HL-60 (cell line): Measurements from ENCODE around the gene PLCB1.

Source experiments
- DNase-seq, 2 experiments: peaks; one replicate each; pipeline ENCODE4 v3.0.0-alpha.2; 2010 to 2020; ENCODE audit warnings: low read depth in 1 of 2, low spot score in 1 of 2
- H3K27ac ChIP-seq: fragments of 250-450 bp; sonication (Bioruptor Pico); replicated peaks from 2 replicates; pipeline ENCODE4 v1.5.1; 2020; ENCODE audit warnings: mild to moderate bottlenecking, moderate library complexity
- H3K27me3 ChIP-seq: fragments of 250-450 bp; sonication (Bioruptor Pico); 2 replicates; pipeline ENCODE4 v1.5.1; 2021; ENCODE audit warnings: mild to moderate bottlenecking, moderate library complexity; ENCODE audit not compliant: insufficient read depth, poor library complexity, severe bottlenecking
- H3K4me3 ChIP-seq: replicated peaks from 2 replicates; pipeline ENCODE4 v1.5.1; 2011; ENCODE audit warnings: mild to moderate bottlenecking, control low read depth, low read length; ENCODE audit not compliant: insufficient read depth
- GABPA ChIP-seq: IDR thresholded peaks from 2 replicates; pipeline ENCODE4 v1.6.1; 2012; ENCODE audit warnings: low read depth
- POLR2AphosphoS5 ChIP-seq: IDR thresholded peaks from 2 replicates; pipeline ENCODE4 v1.6.1; 2012; ENCODE audit warnings: low read depth
- SPI1 ChIP-seq: IDR thresholded peaks from 2 replicates; pipeline ENCODE4 v1.6.1; 2012; ENCODE audit warnings: low read depth, mild to moderate bottlenecking, borderline replicate concordance
- TF ChIP-seq, protein P1 (sequence below): IDR thresholded peaks from one replicate; pipeline ENCODE4 v1.5.1; 2011; ENCODE audit warnings: low read length, control low read depth, inconsistent platforms; ENCODE audit not compliant: insufficient read depth
- TF ChIP-seq, protein P2 (sequence below): IDR thresholded peaks from 2 replicates; pipeline ENCODE4 v1.6.1; 2012; ENCODE audit warnings: low read depth; ENCODE audit not compliant: insufficient replicate concordance

The PLCB1 gene

DNA sequence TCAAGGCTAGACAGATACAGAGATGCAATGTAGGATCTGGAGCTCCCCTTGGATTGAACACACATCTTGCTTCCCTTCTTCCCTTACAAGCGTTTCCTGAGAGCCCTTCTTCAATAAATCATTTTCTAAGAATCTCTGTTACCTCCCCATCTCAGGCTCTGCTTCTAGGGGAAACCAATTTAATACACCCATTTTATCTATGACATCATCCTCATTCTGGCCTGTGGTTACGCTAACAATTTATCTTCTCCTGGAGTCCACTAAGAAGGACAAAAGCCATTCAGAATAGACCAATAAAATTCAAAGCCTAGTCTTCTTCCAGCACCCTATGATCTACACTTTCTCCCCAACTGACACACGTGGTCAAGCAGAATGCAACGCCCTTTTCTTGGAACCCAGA, 390.1 kb downstream of the PLCB1 start:
- DNase-seq, result no peak
- H3K27ac ChIP-seq, result no peak overlapping the region
- H3K4me3 ChIP-seq, result no peak overlapping the region
- TF ChIP-seq GABPA (no peak), POLR2AphosphoS5 (no peak), SPI1 (no peak)
- TF ChIP-seq, protein P1, sequence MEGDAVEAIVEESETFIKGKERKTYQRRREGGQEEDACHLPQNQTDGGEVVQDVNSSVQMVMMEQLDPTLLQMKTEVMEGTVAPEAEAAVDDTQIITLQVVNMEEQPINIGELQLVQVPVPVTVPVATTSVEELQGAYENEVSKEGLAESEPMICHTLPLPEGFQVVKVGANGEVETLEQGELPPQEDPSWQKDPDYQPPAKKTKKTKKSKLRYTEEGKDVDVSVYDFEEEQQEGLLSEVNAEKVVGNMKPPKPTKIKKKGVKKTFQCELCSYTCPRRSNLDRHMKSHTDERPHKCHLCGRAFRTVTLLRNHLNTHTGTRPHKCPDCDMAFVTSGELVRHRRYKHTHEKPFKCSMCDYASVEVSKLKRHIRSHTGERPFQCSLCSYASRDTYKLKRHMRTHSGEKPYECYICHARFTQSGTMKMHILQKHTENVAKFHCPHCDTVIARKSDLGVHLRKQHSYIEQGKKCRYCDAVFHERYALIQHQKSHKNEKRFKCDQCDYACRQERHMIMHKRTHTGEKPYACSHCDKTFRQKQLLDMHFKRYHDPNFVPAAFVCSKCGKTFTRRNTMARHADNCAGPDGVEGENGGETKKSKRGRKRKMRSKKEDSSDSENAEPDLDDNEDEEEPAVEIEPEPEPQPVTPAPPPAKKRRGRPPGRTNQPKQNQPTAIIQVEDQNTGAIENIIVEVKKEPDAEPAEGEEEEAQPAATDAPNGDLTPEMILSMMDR, result no peak
- TF ChIP-seq, protein P2, sequence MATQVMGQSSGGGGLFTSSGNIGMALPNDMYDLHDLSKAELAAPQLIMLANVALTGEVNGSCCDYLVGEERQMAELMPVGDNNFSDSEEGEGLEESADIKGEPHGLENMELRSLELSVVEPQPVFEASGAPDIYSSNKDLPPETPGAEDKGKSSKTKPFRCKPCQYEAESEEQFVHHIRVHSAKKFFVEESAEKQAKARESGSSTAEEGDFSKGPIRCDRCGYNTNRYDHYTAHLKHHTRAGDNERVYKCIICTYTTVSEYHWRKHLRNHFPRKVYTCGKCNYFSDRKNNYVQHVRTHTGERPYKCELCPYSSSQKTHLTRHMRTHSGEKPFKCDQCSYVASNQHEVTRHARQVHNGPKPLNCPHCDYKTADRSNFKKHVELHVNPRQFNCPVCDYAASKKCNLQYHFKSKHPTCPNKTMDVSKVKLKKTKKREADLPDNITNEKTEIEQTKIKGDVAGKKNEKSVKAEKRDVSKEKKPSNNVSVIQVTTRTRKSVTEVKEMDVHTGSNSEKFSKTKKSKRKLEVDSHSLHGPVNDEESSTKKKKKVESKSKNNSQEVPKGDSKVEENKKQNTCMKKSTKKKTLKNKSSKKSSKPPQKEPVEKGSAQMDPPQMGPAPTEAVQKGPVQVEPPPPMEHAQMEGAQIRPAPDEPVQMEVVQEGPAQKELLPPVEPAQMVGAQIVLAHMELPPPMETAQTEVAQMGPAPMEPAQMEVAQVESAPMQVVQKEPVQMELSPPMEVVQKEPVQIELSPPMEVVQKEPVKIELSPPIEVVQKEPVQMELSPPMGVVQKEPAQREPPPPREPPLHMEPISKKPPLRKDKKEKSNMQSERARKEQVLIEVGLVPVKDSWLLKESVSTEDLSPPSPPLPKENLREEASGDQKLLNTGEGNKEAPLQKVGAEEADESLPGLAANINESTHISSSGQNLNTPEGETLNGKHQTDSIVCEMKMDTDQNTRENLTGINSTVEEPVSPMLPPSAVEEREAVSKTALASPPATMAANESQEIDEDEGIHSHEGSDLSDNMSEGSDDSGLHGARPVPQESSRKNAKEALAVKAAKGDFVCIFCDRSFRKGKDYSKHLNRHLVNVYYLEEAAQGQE, result no peak
- H3K27me3 ChIP-seq, result no peaks in the 10 kb centered on the region

DNA sequence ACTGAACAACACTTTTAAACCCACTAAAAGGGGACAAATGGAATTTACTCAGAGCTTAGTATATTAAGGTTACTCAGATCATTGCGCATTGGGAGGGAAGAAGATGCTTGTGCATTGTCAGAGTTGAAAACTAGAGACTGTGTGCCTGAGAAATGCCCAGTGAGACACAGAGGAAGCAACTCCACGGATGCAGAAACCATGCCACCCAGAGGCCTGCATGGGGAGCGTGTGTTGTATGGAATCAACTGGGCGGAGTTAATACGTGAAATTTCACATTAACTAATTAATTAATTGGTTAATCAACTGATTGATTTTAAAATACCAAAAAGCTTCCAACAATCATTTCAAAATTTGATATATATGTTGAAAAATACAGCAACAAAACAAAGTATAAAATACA, 391.6 kb downstream of the PLCB1 start:
- H3K27ac ChIP-seq, result no peak overlapping the region
- no peak overlapping the region for H3K4me3 ChIP-seq
- TF ChIP-seq, protein P2, result no peak
- no peak for TF ChIP-seq POLR2AphosphoS5
- TF ChIP-seq, protein P1, result no peak
- no peak for TF ChIP-seq SPI1
- no peak for TF ChIP-seq GABPA
- DNase-seq, result peak in 1 of 2 experiments; percentile 47
- no peaks in the 10 kb centered on the region for H3K27me3 ChIP-seq

DNA sequence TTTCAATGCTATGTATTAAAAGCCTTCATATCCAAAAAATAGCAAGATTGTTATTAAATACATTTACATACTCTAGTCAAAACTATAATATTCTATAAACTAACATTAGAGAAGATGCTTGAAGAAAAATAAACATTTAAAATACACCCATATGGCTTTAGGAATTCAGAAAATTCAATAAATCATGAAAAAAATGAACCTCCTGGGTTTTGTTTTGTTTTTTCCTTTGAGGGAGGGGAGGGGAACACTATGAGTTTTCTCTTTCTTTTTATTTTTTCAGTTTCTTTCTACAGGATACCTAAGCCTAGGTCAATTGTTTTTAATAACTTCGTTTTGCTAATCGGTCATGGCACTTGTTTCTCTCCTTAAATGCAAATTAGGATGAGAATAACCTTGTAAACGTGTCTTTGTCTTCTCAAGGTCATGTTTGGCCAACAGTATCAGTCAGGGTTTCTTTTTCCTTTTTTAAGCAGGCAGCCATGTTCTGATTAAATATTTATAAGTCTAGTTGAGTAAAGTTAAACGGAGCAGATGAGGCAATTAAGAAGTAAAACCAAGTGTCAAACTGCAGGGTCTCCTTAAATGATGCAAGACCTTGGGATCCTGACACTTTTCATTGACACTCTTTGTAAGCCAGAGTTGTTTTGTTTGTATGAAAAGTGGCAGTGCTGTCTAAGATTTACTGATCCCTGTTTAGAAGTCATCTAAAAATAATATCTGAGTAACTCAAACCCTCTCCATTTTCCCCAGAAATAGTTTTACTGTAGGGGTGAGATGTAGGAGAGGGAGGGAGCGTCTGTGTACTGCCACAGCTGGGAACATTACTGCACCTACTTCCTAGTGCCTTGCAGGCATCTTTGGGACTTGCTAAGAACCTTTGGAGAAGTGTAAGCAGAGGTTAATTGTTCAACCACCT, 392.3 kb downstream of the PLCB1 start:
- Histone ChIP-seq H3K4me3 (no peak overlapping the region), H3K27me3 (no peaks in the 10 kb centered on the region), H3K27ac (no peak overlapping the region)
- TF ChIP-seq GABPA (no peak), POLR2AphosphoS5 (no peak), SPI1 (no peak)
- TF ChIP-seq, protein P1, result no peak
- TF ChIP-seq, protein P2, result no peak
- DNase-seq, result no peak
